Lower leg skin (tissue), 3 donors: ENCODE data around the gene MRPS31.

ENCODE experiments used
- CTCF ChIP-seq, 3 donors: fragments of 450-650 bp; IDR thresholded peaks; one replicate each; pipeline ENCODE4 v1.5.1; 2016; ENCODE audit warnings: antibody characterized with exemption in 3 of 3, mild to moderate bottlenecking in 3 of 3, moderate library complexity in 2 of 3
- POLR2A ChIP-seq, 2 donors: fragments of 450-650 bp; IDR thresholded peaks; one replicate each; pipeline ENCODE4 v1.6.1; 2016 to 2017; ENCODE audit warnings: antibody characterized with exemption in 2 of 2, mild to moderate bottlenecking in 1 of 2, moderate library complexity in 1 of 2

DNA sequence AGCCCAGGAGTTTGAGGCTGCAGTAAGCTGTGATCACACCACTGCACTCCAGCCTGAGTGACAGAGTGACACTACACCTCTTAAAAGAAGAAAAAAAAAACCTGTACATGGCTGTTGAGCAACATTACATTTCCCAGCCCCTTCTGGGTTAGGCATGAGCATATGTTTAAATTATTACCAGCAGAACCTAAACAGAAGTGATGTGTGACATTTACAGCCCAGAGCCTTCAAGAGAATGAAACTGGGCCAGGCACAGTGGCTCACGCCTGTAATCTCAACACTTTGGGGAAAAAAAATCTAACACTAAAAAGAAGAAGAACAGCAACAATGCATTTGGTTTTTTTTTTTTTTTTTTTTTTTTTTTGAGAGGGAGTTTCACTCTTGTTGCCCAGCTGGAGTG is 38.3 kb downstream of the MRPS31 start:
- no peak for TF ChIP-seq POLR2A (IDR thresholded peaks at IDR 0.05)
- no peak for TF ChIP-seq CTCF (IDR thresholded peaks at IDR 0.05)
